Colonic mucosa (tissue), 4 donors: Measurements from ENCODE around the gene CAMSAP1. TPM values are rescaled to one million over a fixed set of nuclear protein-coding genes. Genes with fewer than 3 reads are reported as not detected.

Experiments used
- DNase-seq: peaks from one replicate; pipeline ENCODE4 v3.0.0-alpha.2; 2020
- H3K27ac ChIP-seq: fragments of 200-600 bp; one replicate; pipeline ENCODE4 v1.8.0; 2021
- H3K27me3 ChIP-seq: fragments of 200-600 bp; one replicate; pipeline ENCODE4 v1.8.0; 2021
- H3K36me3 ChIP-seq: fragments of 200-600 bp; one replicate; pipeline ENCODE4 v1.8.0; 2021
- H3K4me1 ChIP-seq: fragments of 200-600 bp; one replicate; pipeline ENCODE4 v1.8.0; 2021; ENCODE audit warnings: mild to moderate bottlenecking
- H3K4me3 ChIP-seq: fragments of 200-600 bp; one replicate; pipeline ENCODE4 v1.8.0; 2021
- H3K9ac ChIP-seq, 2 donors: one replicate each; pipeline ENCODE4 v1.7.0; 2013; ENCODE audit warnings: control low read depth in 2 of 2, low read depth in 2 of 2, low read length in 2 of 2
- H3K9me3 ChIP-seq: fragments of 200-600 bp; one replicate; pipeline ENCODE4 v1.8.0; 2021
- CTCF ChIP-seq: fragments of 200-600 bp; IDR thresholded peaks from one replicate; pipeline ENCODE4 v1.8.0; 2022; ENCODE audit warnings: antibody characterized with exemption, mild to moderate bottlenecking
- intact Hi-C: fragments of 100-400 bp; cut with DNase I; formaldehyde crosslinking; loops from one replicate; pipeline ENCODE4 v1.14.1; 2022
- total RNA-seq, 2 donors: library from RNA; stranded (reverse); fragmentation: NEBNext Ultra II Directional in 1 of 2; extraction: Animal tissue kit (Norgen Biotek cat#: 25700) in 1 of 2; gene quantifications; one replicate each; pipeline ENCODE4 v1.2.1, GENCODE V29; 2021
- donor health status: healthy.
- donor health status: DM: no; HTN: no; CAD: no.
- donor health status: DM: no; HTN: no; CAD: no.

The CAMSAP1 gene
- total RNA-seq, 2 donors from 2014 or later, result 14.0 to 14.4 TPM

- intact Hi-C loops, result no loop called here
- H3K27ac ChIP-seq, result no peak overlapping the region
- DNase-seq, result no peak
- TF ChIP-seq CTCF, result no peak
- H3K27me3 ChIP-seq, result no peaks in the 10 kb centered on the region
- H3K9me3 ChIP-seq, result no peaks in the 10 kb centered on the region
- no peak overlapping the region for H3K9ac ChIP-seq
- H3K36me3 ChIP-seq, result no peaks in the 10 kb centered on the region
- H3K4me1 ChIP-seq, result no peaks in the 10 kb centered on the region
- no peak overlapping the region for H3K4me3 ChIP-seq
Measured at GRCh38 chr9:135851748-135852147, 55.6 kb downstream of the CAMSAP1 start.

GRCh38 chr9:135850737-135851136 lies 56.6 kb downstream of the CAMSAP1 start:
- DNase-seq, result no peak
- H3K36me3 ChIP-seq, result no peaks in the 10 kb centered on the region
- H3K4me1 ChIP-seq, result no peaks in the 10 kb centered on the region
- no peak overlapping the region for H3K4me3 ChIP-seq
- no peak overlapping the region for H3K27ac ChIP-seq
- no peaks in the 10 kb centered on the region for H3K27me3 ChIP-seq
- TF ChIP-seq CTCF, result no peak
- H3K9me3 ChIP-seq, result no peaks in the 10 kb centered on the region
- no peak overlapping the region for H3K9ac ChIP-seq
- intact Hi-C loops, result no loop called here

- Histone ChIP-seq H3K9ac (no peak overlapping the region), H3K27me3 (no peaks in the 10 kb centered on the region), H3K36me3 (no peaks in the 10 kb centered on the region), H3K9me3 (no peaks in the 10 kb centered on the region), H3K4me3 (no peak overlapping the region), H3K27ac (no peak overlapping the region), H3K4me1 (no peaks in the 10 kb centered on the region)
- intact Hi-C loops, result no loop called here
- DNase-seq, result no peak
- TF ChIP-seq CTCF, result no peak
Measured at GRCh38 chr9:135849181-135849580, 58.2 kb downstream of the CAMSAP1 start.

- DNase-seq, result no peak
- TF ChIP-seq CTCF, result no peak
- intact Hi-C loops, result no loop called here
- Histone ChIP-seq H3K4me1 (no peaks in the 10 kb centered on the region), H3K27ac (no peak overlapping the region), H3K9me3 (no peaks in the 10 kb centered on the region), H3K9ac (no peak overlapping the region), H3K27me3 (no peaks in the 10 kb centered on the region), H3K36me3 (no peaks in the 10 kb centered on the region), H3K4me3 (no peak overlapping the region)
Measured at GRCh38 chr9:135848341-135849047, 58.9 kb downstream of the CAMSAP1 start.

- no peak overlapping the region for H3K27ac ChIP-seq
- no peak overlapping the region for H3K4me3 ChIP-seq
- intact Hi-C loops, result no loop called here
- no peaks in the 10 kb centered on the region for H3K9me3 ChIP-seq
- H3K27me3 ChIP-seq, result no peaks in the 10 kb centered on the region
- H3K9ac ChIP-seq, result no peak overlapping the region
- DNase-seq, result no peak
- TF ChIP-seq CTCF, result no peak
- no peaks in the 10 kb centered on the region for H3K36me3 ChIP-seq
- H3K4me1 ChIP-seq, result no peaks in the 10 kb centered on the region
Measured at GRCh38 chr9:135847833-135848232, 59.5 kb downstream of the CAMSAP1 start.
